Measurements from ENCODE around the gene PRKAA2. TPM values are rescaled to one million over a fixed set of nuclear protein-coding genes. Genes with fewer than 3 reads are reported as not detected.

The PRKAA2 gene
- polyA plus RNA-seq, 2 of the 4 experiments (the other 2 are of a cell fraction): 3.8 to 8.8 TPM

DNA sequence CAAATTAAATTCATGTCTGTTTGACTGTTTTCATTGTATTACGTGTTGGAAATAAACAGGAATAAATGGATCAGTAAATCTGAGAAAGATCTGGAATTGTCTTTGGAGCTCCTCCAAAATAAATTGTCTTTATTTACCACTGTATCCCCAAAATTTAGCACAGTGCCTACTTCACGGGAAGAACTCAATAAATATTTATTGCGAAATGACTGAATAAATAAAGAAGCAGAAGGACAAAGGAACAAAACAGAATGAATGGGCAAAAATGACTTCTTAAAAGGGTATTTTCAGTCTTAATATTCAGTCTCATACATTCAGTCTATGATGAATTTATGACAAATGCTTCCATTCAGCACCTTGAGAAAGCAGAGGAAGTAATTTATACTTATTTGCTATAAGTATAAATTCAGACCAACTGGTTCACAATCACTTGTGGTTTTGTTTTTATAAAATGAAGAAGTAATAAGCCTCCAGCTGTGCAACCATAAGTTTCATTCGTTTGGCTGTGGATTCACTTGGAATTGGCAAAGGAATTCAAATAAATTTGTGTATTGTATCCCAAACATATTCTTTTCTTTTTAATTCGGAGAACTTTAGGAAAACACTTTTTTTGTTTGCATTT lies 19.2 kb upstream of the PRKAA2 start:
- TF ChIP-seq NR3C1 (IDR thresholded peaks at IDR 0.05) (no peak), CEBPB (IDR thresholded peaks at IDR 0.05) (peak; percentile 35 to 47; a peak in 2 of 4 replicates)
- ATAC-seq: no peak
- peaks cover 32% of the 10 kb centered on the region for H3K4me1 ChIP-seq
- no peaks in the 10 kb centered on the region for H3K9me3 ChIP-seq
- ChIA-PET CTCF (no interaction called here), POLR2A (no interaction called here)
- no peak overlapping the region for H3K4me3 ChIP-seq
- whole genome bisulfite sequencing (ENCODE audit: missing lambda C conversion rate): 56% methylated on average over 5 of the region's 5 CpGs
- no peak for DNase-seq (ENCODE audit: low read depth in 1 of 2, low spot score in 1 of 2)
- FAIRE-seq: no peak
- 0 out of 6 replicates have a peak overlapping the region, but pooled peaks have one; percentile 1 to 13 for H3K27ac ChIP-seq
- H3K4me2 ChIP-seq: peak overlapping the region; percentile 61

- POLR2A ChIA-PET: no interaction called here
- CTCF ChIA-PET: no interaction called here
- no peak for ATAC-seq
These were observed 18.6 kb upstream of the PRKAA2 start for GRCh38 chr1:56626546-56626945.

DNA sequence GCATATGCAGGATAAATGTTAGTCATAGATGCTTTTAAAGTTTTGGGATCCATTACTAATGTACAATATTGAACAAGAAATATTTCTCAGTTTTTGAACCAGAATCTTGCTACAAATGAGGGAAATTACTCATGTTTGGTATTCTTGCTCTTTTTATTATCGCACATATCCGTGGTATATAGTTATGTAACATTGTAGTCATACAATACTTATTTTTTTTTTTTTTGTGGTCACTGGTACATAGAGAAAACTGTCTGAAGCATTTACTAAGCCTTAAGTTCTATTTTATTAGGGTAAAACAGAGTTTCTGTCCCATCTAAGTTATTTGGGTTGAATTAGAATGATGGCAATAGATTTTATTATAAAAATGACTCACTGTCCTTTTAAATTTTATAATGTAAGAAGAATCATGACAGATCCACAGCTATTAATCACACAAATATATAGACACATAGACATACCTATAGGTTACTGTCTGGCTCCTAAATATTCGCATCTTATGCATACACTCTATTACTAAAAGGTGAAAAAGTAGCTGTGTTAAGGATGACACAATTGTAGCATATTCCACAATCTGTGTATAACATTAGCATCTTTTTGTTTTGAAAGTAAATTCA lies 18.0 kb upstream of the PRKAA2 start:
- H3K27ac ChIP-seq: no peak overlapping the region; a peak in 1 of 6 replicates
- FAIRE-seq (no peak), ATAC-seq (peak in 1 of 2 experiments; percentile 54; a peak in 3 of 6 replicates), DNase-seq (ENCODE audit: low read depth in 1 of 2, low spot score in 1 of 2) (no peak)
- POLR2A ChIA-PET: no interaction called here
- H3K4me3 ChIP-seq: no peak overlapping the region
- no peaks in the 10 kb centered on the region for H3K9me3 ChIP-seq
- no peak for TF ChIP-seq PHF8 (IDR thresholded peaks at IDR 0.05; ENCODE audit: borderline replicate concordance, low read depth)
- TF ChIP-seq JUN (IDR thresholded peaks at IDR 0.05): peak in 1 of 2 experiments; percentile 68; a peak in 1 of 5 replicates
- H3K4me2 ChIP-seq: peak overlapping the region; percentile 61
- WGBS (ENCODE audit: missing lambda C conversion rate): 45% methylated on average over 3 of the region's 3 CpGs
- CTCF ChIA-PET: interaction anchor here (0.6 to 0.9 kb wide), 2 partner anchors 83 to 1026 kb away, joined by 3 read pairs; no protein-coding TSS in a partner anchor
- H3K4me1 ChIP-seq: peaks cover 32% of the 10 kb centered on the region

More at GRCh38 chr1:56626546-56626945, 18.6 kb upstream of the PRKAA2 start:
- H3K4me2 ChIP-seq: peak overlapping the region; percentile 61
- FAIRE-seq: no peak
- H3K4me1 ChIP-seq: peaks cover 32% of the 10 kb centered on the region
- H3K9me3 ChIP-seq: no peaks in the 10 kb centered on the region
- DNase-seq (ENCODE audit: low read depth in 1 of 2, low spot score in 1 of 2): no peak
- H3K4me3 ChIP-seq: no peak overlapping the region
- H3K27ac ChIP-seq: no peak overlapping the region; a peak in 1 of 6 replicates
- TF ChIP-seq PHF8 (IDR thresholded peaks at IDR 0.05; ENCODE audit: borderline replicate concordance, low read depth) (no peak), FOXS1 (CRISPR knock-in tag; IDR thresholded peaks at IDR 0.05) (no peak), JUNB (IDR thresholded peaks at IDR 0.05) (no peak), GATA3 (IDR thresholded peaks at IDR 0.05; ENCODE audit: borderline replicate concordance) (no peak), KDM5A (IDR thresholded peaks at IDR 0.05) (no peak), SMC3 (IDR thresholded peaks at IDR 0.05) (no peak)

- Histone ChIP-seq H3K27ac (peak overlapping the region in 1 of 2 experiments; percentile 20; a peak in 2 of 6 replicates), H3K4me2 (peak overlapping the region; percentile 61), H3K9me3 (no peaks in the 10 kb centered on the region), H3K4me3 (no peak overlapping the region), H3K4me1 (peaks cover 32% of the 10 kb centered on the region)
- TF ChIP-seq GATA3 (IDR thresholded peaks at IDR 0.05; ENCODE audit: borderline replicate concordance): peak; percentile 76
- TF ChIP-seq ZSCAN20 (CRISPR knock-in tag; IDR thresholded peaks at IDR 0.05): no peak
- TF ChIP-seq JUNB (IDR thresholded peaks at IDR 0.05): peak; percentile 86
- TF ChIP-seq NFE2L2 (conservative IDR thresholded peaks at IDR 0.05; ENCODE audit: low read length): no peak
- peak in 1 of 2 experiments; percentile 22; a peak in 1 of 5 replicates for TF ChIP-seq EP300 (IDR thresholded peaks at IDR 0.05)
- TF ChIP-seq, protein P1, sequence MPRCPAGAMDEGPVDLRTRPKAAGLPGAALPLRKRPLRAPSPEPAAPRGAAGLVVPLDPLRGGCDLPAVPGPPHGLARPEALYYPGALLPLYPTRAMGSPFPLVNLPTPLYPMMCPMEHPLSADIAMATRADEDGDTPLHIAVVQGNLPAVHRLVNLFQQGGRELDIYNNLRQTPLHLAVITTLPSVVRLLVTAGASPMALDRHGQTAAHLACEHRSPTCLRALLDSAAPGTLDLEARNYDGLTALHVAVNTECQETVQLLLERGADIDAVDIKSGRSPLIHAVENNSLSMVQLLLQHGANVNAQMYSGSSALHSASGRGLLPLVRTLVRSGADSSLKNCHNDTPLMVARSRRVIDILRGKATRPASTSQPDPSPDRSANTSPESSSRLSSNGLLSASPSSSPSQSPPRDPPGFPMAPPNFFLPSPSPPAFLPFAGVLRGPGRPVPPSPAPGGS (IDR thresholded peaks at IDR 0.05): 0 out of 3 replicates have a peak, but pooled peaks have one; percentile 23
- peak; percentile 45 to 63; a peak in 2 of 4 replicates for TF ChIP-seq CEBPB (IDR thresholded peaks at IDR 0.05)
- no peak for TF ChIP-seq RAD21 (conservative IDR thresholded peaks at IDR 0.05 in 1 of 2, IDR thresholded peaks at IDR 0.05 in 1 of 2)
- no peak for TF ChIP-seq POLR2AphosphoS2 (conservative IDR thresholded peaks at IDR 0.05; ENCODE audit: low read length)
- TF ChIP-seq ZFP36 (IDR thresholded peaks at IDR 0.05; ENCODE audit: borderline replicate concordance, partially characterized antibody): peak; percentile 26
- peak; percentile 26; the same call in 1 of the 2 replicates for TF ChIP-seq FOSL2 (IDR thresholded peaks at IDR 0.05)
- peak; percentile 79 for TF ChIP-seq FOSL2 (CRISPR knock-in tag; IDR thresholded peaks at IDR 0.05)
- TF ChIP-seq, protein P2, sequence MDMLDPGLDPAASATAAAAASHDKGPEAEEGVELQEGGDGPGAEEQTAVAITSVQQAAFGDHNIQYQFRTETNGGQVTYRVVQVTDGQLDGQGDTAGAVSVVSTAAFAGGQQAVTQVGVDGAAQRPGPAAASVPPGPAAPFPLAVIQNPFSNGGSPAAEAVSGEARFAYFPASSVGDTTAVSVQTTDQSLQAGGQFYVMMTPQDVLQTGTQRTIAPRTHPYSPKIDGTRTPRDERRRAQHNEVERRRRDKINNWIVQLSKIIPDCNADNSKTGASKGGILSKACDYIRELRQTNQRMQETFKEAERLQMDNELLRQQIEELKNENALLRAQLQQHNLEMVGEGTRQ (IDR thresholded peaks at IDR 0.05): peak; percentile 80
- TF ChIP-seq SMC3 (IDR thresholded peaks at IDR 0.05): no peak
- TF ChIP-seq, protein P3, sequence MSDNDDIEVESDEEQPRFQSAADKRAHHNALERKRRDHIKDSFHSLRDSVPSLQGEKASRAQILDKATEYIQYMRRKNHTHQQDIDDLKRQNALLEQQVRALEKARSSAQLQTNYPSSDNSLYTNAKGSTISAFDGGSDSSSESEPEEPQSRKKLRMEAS (IDR thresholded peaks at IDR 0.05): peak; percentile 16; the same call in 1 of the 2 replicates
- ATAC-seq (peak; percentile 84 to 94), FAIRE-seq (no peak), DNase-seq (ENCODE audit: low read depth in 1 of 2, low spot score in 1 of 2) (peak in 1 of 2 experiments; percentile 78)
- POLR2A ChIA-PET: interaction anchor here (0.9 kb wide), 1 partner anchor 61 kb away, joined by 3 read pairs; no protein-coding TSS in a partner anchor
- CTCF ChIA-PET: interaction anchor here (0.9 kb wide), 1 partner anchor 82 kb away, joined by 3 read pairs; no protein-coding TSS in a partner anchor
- WGBS (ENCODE audit: missing lambda C conversion rate): 1% methylated on average over 3 of the region's 3 CpGs
These were observed 17.5 kb upstream of the PRKAA2 start for GRCh38 chr1:56627636-56628039.
